ENCODE results near the gene PTK7.
"Not testable (repeated sequence)": the region's sequence is repeated elsewhere in the genome, so short reads cannot be mapped to it uniquely, and the experiment has no call there.

The PTK7 gene

DNA sequence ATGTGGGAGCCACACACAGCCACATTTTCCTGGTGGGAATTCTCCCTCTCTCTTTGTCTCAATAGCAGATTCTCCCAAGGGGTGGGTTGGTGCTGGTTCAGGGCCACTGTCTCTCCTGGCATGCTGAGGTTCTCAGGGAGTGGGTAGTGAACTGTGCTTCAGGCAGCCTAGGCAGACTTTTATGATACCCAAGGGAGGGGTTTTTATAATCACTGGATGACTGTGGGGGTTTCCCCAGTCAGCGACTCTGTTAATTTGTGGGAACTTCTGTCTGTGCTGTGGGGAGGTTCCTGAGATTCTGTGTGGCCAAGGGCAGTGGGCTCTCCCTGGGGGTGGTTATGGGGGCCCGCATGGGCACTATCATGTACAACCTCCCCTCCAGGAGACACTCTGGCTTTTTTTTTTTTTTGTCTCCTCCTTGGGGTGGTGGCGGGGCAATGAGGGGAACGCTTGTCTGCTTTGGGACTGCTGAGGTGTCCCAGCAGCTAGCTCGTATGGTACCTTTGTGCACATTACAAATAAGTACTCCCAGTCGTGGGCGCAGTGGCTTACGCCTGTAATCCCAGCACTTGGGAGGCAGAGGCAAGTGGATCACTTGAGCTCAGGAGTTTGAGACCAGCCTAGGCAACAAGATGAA lies 10.0 kb downstream of the PTK7 start:
- DNase-seq (ENCODE audit: low spot score), result no peak

DNA sequence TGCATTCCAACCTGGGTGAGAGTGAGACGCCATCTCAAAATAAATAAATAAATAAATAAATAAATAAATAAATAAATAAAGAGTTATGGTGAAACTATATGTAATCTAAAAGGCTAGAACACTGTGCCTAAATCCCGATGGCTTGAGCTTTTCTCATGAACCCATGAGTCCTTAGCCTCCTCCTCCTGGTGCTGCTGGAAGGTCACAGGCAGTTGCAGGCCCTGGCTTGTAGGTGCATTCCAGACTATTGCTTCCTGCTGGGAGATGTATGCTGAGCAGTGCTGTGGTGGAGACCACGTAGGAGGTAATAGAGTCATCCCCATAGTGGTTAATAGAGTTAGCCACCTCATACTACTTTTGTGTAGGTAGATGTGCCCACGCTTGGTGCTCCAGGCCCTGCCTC lies 12.5 kb downstream of the PTK7 start:
- DNase-seq (ENCODE audit: low spot score), result no peak

DNA sequence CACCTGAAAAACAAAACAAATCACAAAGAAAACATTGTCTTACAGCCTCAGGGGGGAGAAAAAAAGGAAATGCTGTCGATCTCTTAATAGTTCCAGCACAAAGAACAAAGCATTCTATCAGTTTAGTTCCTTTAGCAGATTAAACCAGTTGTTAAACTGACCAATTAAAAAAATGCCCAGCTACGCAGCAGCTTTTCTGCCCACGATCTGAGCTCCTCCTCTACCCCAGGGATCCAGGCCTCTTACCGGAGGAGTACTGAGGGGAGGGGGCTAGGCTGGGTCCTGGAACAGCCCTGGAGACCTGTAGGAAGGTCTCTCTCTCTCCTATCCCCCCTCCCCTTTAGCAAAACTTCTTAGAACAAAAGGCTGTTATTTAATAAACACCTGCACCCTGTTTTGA lies 13.4 kb downstream of the PTK7 start:
- peak; percentile 78 for DNase-seq (ENCODE audit: low spot score)

DNA sequence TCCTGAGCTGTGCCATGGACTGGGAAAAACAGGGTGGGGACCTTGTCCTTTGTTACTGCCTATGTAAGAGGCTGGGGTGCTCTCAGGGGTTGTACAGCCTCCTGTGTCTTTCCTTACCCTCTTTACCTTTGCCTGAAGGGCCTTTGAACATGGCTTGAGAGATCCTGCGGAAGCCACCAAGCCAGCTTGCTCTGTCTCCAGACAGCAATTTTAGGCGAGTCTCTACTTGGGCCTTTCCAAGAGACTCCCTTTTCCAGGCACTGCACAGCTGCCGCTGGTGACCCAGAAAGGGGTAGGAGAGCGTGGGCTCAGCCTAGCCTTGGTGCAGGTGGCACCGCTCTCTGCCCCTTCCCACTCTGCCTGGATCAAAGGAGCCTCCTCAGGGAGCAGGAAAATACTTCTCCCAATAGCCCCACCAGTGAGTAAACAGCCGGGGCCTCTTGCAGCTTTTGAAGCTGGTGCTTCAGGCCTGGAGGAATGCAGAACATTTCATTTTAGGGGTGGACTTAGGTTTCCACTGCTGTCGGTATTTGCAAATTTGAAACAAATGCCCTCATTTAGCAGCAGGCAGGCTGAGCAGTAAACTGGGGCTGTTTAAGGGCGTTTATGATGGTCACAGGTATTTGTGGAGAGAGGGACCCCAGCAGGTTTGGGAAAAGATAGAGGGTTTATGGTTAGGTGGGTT lies 13.9 kb downstream of the PTK7 start:
- peak; percentile 39 for DNase-seq (ENCODE audit: low spot score)

DNA sequence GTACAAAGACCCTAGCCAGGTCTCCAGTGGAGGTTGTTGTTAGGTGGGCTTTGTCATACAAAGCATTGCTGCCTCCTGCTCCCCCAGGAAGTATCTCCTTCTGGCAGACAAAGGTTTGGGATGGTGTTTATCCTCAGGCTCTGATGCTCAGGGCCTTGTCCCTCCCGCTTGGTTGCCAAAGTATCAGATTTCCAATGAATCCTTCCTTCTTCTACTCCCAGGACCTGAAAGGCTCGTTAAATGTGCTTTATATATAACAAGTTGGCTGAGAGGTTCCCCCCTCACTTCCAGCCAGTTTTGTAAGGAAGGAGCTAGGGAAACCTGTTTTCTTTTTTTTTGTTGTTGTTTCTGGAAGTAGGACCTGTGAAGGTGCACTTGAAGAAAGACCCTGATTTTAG lies 14.4 kb downstream of the PTK7 start:
- DNase-seq (ENCODE audit: low spot score), result peak; percentile 71

DNA sequence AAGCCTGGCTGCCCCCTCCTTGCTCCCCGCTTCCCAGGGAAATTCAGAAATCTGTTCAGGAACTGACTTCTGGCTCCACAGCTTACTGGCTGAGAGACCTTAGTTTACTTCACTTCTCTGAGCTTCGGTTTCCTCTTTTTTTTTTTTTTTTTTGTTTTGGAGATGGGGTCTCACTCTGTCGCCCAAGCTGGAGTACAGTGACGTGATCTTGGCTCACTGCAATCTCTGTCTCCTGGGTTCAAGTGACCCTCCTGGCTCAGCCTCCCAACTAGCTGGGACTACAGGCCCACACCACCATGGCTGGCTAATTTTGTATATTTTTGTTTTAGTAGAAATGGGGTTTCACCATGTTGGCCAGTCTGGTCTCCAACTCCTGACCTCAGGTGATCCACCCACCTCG lies 14.9 kb downstream of the PTK7 start:
- DNase-seq (ENCODE audit: low spot score), result no peak

DNA sequence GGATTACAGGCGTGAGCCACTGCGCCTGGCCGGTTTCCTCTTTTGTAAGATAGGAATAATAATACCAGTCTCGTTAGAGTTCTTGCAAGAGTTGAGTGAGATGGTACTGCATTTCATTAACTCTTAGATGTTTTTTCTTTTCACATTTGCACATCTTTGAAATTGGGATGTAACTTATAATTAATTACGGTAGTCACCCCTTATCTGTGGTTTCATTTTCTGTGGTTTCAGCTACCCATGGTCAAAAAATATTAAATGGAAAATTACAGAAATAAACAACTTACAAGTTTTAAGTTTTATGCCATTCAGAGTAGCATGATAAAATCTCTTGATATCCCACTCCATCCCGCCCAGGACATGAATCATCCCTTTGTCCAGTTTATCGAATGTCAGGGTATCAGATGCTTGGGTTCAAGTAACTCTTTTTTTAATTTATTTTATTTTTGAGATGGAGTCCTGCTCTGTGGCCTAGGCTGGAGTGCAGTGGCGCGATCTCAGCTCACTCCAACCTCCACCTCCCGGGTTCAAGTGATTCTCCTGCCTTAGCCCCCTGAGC lies 15.4 kb downstream of the PTK7 start:
- no peak for DNase-seq (ENCODE audit: low spot score)

DNA sequence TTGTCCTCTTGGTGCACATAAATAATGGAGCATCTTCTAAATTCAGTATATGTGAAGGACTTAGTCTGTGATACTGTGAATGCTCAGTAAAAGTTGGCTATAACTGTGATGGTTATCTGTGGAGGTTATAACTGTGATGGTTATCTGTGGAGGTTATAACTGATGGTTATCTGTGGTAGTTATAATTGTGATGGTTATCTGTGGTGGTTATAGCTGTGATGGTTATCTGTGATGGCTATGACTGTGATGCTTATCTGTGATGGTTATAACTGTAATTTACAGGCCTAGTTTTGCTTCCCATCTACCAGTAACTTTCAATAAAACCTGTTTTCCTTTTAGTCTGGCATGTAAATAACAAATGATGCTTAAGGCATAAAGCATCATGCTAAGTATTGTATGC lies 16.5 kb downstream of the PTK7 start:
- no peak for DNase-seq (ENCODE audit: low spot score)

DNA sequence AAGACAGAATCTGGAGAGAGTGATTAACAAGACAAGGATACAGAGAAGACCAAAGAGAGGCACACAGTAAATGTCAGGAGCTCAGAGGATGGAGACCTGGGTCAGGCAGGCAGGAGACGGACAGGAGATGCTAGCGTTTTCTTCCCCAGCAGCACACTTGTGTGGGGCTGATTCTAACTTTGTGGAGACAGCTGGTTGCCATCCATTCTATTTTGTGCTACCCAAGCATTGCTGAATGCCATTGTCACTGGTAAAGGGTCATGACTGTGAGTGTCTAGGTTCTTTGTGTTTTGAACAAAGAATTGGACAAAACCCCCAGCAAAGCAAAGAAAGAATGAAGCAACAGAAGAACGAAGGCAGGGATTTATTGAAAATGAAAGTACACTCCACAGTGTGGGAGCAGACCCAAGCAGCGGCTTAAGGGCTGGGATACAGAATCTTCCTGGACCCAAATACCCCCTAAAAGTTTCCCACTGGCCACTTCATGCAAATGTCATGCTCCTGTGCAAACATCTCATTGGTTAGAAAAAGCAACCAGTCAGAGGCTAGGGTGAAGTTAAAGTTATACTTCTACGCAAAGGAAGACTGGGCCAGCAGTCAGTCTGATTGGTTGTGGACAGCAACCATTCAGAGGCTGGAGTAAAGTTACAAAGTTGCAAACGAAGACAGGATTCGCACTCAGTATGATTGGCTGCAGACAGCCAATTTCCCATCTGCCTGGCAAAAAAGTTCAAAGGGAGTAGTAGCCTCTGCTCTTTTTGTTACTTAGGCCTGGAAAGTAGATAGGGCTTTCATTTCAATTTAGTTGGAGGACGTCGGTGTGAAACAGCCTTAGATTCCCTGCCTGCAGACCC lies 17.5 kb downstream of the PTK7 start:
- no peak for DNase-seq (ENCODE audit: low spot score)

DNA sequence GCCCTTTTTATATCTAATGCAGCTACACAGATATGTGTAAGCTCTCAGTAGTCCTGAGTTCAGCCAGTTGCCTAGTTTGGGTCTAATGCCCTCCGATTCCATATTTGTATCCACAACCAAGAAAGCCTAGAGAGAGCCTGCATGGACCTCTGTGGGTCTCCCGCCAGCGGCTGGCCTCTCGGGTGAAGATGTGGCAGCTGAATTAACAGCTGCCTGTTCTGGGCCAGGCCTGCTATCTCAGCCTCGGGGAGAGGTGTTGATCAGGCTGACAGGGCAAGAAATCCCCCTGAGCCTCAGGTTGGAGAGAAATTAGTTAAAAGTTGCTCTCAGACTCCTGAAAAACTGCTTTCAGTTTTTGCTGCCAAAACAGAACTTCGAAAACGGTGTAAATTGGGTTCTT lies 19.8 kb downstream of the PTK7 start:
- DNase-seq (ENCODE audit: low spot score), result no peak

DNA sequence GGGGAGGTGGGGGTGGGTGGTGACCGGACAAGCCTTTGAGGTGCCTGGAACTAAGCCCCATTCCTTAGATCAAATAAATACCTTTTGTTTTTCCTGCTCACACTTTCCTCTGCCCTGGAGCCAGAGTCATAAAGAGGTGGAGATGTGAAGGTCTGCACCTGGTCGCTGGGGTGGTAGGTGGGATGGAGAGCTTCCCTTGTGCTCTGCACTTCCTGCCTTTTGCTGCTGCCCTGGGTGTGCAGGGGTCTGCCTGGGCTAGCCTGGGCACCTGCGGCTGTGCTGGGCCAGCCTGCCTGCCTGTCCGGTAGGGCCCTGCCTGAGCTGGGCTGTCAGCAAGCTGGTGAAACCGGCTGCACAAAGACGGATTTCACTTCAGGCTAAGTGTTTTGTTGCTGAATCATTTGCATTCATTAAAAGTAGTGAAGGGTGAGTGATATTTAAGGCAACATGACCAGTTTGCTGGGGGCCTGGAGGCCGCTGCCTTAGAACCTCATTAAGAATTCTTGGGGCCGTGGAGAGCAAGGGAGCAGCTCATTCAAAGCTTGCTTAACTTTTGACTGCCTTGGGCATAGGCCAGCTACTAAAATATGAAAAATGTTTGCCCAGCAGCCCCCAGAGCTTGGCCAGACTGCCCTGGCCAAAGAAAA lies 20.5 kb downstream of the PTK7 start:
- peak; percentile 62 for DNase-seq (ENCODE audit: low spot score)

DNA sequence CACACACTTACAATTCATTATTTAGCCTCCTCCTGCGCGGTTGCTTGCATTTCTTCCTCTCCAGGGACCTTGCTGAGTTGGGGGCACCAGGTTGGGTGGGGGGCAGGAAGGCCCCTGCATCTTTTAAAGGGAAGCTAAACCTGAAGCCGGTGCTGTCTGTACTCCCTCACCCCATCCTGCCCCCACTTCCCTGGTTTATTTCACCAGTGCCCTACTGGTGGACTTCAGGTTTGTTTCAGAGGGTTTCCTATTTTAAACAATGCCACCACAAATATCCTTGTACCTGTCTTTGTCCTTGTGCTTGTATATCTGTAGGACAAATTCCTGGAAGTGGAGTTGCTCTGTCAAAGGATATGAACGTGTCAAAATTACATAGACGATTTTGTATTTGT lies 21.0 kb downstream of the PTK7 start:
- DNase-seq (ENCODE audit: low spot score), result no peak

DNA sequence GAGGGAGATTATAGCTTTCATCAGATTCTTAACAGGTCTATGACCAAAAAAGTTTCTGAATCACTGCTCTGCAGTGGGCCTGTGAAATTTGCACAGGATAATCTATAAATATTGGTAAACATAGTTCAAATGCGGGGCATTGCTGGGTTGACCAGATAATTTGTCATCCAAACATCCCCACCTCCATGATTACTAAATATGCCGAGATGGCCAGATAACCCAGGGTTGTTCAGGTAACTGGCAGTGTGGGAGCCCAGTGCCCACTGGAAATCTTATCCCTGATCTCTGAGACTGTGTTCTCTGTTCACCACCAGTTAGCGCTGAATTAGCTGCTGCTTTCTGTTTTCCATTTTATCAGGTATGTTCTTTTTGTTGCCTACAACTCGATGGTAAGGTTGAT lies 21.4 kb downstream of the PTK7 start:
- no peak for DNase-seq (ENCODE audit: low spot score)

DNA sequence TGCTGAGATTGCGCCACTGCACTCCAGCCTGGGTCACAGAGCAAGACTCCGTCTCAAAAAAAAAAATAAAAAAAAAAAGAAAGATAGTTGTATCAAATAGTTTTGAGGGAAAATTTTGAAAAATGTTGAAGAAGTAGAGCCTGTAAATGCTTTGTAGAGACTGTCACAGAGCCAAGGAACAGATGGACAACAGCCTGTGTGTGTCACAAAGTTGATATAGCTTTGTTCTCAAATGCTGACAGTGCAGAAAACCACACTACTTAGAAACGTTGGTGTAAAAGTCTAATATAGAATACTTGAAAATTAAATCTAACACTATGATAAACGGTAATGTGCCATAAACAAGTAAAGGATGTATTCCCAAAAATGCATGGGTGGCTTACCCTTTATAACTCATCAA lies 25.4 kb downstream of the PTK7 start:
- DNase-seq (ENCODE audit: low spot score), result no peak

DNA sequence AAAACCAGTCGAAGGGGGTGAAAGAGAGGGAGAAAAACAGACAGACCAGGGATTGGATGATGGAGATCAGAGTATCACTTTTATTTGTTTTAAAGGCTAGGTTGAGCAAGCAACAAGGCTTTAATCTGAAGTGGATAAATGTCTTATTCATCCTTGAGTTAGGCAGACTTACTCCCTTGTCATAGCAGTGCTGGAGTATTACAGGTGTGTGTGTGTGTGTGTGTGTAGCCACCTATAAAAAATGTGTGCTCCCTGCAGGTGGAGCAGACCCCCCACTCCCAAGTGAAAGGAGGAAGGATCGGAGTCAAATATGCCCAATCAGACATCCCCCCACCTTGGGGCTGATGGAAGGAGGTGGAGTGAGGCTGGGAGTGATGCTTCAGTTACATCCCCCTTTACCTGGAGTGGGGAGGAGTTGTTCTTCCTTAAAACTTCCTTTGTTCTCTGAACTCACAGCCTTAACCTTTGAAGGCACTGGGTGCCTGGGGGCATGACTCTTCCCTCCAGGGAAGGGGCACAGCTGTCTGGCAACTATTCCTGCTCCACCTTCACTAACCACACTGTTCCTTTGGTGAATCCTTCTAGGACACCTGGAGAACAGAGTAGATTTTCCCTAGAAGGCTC lies 27.3 kb downstream of the PTK7 start:
- no peak for DNase-seq (ENCODE audit: low spot score)

DNA sequence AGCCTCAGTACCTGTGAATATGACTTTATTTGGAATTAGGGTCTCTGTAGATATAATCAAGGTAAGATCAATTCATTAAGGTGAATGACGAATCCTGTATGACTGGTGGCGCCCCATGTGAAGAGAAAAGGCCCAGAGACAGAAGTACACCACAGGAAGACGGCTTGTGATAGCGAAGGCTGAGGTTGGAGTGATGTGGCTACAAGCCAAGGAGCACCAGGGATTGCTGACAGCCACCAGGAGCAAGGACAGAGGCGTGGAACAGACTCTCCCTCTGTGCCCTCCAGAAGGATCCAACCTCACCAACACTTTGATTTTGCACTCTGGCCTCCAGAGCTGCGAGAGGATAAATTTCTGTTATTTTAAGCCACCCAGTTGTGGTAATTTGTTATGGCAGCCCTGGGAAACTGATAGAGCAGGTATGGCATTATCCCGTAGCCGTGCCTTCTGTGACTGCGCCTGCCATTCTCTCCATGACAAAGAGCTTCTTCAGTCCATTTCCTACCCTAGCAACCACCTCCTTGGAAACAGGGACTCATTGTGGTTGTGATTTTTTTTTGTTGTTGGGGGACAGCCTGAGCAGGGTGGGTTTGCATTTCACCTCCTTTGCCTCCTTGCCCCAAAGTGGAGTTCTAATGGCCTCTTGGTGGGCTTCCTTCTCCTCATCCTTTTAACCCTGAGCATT lies 29.6 kb downstream of the PTK7 start:
- DNase-seq (ENCODE audit: low spot score), result no peak

DNA sequence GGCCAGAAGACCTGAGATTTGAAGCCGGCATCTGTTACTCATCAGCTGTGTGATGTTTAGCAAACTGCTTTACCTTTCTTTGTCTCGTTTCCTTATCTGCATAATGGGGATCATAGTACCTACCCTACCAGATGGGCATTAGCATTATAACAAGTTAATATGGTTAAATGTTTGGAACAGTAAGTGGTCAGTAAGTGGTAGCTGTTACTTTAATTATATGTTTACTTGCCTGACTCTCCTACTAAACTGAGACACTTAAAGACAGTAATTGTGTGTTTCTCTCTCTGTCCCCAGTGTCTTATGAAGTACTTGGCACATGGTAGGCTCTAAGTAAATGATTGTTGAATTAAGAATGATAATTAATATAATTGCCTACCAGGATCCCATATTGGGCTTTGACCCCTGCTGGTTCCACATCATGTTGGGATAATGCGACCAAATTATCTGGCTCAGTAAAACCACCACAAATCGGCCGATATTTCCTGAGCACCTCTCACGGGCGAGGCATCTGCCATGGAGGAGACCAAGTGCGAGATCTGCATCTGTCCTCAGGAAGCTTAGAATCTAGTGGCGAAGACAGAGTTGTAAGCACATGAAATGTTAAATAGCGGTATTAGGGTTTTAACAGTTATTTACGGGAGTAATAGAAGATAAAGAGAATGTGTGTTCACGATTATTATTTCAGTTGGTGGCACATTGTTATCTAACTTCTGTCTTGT lies 31.4 kb downstream of the PTK7 start:
- DNase-seq (ENCODE audit: low spot score), result no peak

DNA sequence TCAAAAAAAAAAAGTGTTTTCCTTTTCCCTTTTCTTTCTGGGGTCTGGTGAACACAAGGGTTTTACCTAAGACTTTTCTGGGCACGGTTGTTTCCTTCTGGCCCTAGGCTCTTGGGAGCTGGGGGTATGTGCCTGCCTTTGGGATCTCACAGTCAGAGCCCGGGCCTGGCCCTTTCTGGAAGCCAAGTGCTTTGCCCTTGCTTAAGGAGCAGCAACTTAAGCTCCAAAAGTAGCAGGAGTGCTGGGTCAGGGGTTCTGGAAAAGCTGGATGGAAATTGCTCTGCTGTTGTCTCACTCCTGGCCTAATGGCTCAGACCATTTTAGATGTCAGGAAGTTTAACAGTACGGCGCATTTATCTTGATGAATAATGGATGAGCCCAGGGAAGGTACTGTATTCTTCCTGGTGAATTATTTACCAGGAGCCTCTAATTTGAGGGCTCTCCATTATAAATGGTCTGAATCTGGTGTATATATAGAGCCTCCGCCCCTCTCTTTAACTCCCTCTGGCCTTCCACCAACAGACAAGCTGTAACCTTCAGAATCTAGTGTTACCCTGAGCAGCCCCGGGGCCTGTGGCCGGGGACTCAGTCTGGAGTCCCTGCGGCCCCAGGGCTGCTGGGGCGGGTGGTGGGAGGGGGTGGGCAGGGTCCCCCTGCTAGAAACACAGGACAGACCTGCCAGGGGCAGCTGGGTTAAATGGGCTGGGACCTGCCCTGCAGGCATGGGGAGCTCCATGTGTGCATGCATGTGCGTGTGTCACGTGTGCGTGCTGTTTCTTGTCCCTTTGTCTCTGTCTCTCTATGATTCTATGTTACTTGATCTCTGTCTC lies 37.5 kb downstream of the PTK7 start:
- no peak for DNase-seq (ENCODE audit: low spot score)

DNA sequence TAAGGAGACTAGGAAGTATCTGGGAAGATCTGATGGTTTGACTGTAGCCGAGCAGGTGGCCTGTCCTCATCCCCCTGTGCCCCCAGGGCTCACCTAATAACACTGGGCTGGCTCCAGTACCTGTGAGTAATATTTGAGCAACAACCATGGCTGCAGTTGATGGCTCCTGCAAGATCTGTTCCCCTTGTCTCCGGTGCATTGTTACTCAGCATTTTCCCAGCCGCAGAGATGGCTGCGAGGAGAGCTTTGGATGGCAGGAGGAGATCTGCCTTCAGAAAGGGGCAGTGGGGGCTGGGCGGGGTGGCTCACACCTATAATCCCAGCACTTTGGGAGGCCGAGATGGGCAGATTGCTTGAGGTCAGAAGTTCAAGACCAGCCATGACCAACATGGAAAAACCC lies 39.3 kb downstream of the PTK7 start:
- no peak for DNase-seq (ENCODE audit: low spot score)

DNA sequence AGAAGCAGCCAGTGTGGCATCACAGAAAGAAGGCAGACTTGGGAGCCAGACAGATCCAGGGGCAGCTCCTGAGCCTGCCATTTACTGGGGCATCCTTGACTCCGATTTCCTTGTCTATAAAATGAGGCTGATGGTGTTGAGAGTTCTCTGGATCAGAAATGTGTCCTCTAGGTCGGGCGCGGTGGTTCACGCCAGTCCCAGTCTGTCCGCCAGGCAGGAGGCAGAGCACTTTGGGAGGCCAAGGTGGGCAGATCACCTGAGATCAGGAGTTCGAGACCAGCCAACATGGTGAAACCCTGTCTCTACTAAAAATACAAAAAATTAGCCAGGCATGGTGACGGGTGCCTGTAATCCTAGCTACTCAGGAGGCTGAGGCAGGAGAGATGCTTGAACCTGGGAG lies 41.4 kb downstream of the PTK7 start:
- not testable (repeated sequence) for DNase-seq (ENCODE audit: low spot score)
